ENCODE measurements around the gene A4GALT.

- TF ChIP-seq EZH2 (IDR thresholded peaks at IDR 0.05; ENCODE audit: insufficient read depth, poor library complexity, severe bottlenecking) (no peak), EZH2phosphoT487 (IDR thresholded peaks at IDR 0.05; ENCODE audit: insufficient read depth, low read depth) (no peak)
Measured at GRCh38 chr22:42758931-42759629, 38.4 kb upstream of the A4GALT start.
